NCI-H526 treated with DMSO at 0.1 percent for 48 hours (cell line): Measurements from ENCODE around the gene RFTN1.

Source experiments
- DNase-seq: peaks from one replicate; lab custom pipeline; 2025; lab: John Stamatoyannopoulos, UW

RFTN1 gene

GRCh38 chr3:16466822-16467221, 46.7 kb downstream of the RFTN1 start:
- DNase-seq = no peak

DNA sequence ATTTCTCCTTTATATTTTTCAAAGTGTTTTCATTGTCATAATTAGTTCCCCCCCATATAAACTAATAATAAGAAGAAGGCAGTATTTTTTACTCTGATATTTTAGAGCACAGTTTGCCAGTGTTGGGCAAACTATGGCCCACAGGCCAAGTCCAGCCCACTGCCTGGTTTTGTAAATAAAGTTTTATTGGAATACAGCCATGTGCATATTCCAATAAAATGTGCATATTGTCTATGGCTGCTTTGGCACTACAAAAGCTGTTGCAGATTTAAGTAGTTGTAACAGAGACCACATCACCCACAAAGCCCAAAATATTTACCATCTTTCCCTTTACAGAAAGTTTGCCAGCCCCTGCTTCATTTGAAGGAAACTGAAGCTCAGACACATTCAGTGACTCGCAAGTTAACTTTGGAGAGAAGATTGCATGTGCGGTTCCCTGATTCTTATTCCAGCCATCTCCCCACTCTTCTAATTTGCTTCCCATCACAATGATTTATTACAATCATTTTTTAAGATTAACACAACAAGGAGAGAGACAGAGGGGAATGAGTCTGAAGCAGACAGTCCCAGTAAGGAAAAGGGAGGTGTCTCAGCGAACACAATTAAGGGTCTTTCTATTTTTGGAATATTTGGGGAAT, 48.9 kb downstream of the RFTN1 start:
- no peak for DNase-seq

DNA sequence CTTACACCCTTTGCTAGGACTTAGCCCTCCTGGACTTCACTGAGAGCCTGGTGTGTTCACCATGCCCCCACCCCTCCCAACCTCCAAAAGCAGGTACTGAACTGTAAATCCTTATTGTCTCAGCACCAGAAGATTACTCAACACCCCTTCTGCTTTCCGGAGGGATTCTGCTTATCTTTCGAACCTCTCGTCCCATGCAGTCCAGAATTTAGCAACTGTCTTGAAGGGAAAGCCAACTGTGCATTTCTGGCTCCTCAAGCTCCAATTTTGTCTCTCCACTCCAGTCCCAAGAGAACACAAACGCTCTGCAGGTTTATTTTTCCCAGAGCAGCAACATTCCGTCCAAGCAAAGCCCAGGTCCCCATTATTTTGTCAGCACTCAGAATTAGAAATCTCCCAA, 49.6 kb downstream of the RFTN1 start:
- no peak for DNase-seq

DNA sequence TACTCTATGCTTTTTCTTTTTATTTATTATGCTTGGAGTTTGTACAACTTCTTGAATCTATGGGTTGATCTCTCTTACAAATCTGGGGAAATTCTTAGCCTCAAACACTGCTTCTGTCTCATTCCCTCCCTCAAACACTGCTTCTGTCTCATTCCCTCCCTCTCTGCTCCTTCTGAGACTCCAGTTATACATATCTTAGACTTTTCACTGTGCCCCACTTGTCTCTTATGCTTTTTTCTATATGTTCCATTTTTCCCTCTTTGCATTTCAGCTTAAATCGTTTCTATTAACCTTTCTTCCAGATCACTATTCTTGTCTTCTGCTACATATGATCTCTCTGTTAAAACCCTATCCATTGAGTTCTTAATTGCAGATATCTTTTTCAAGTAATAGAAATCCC, 50.4 kb downstream of the RFTN1 start:
- no peak for DNase-seq

DNA sequence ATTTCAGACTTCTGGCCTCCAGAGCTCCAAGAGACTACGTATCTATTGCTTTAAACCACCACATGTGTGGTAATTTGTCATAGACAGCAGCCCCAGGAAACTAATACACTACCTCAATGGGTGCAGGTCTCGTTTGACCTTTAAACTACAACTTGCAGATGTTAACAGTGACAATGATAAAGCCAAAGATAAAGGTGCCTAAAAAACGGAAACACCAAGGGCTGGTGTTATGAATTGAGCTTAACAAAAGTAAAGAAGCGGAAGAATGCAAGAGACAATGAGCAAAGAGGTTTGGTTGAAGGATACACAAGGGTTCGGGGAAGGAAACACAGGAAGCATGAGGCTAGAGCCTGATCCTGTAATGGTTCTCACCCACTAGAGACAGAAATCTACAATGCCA, 50.8 kb downstream of the RFTN1 start:
- no peak for DNase-seq

DNA sequence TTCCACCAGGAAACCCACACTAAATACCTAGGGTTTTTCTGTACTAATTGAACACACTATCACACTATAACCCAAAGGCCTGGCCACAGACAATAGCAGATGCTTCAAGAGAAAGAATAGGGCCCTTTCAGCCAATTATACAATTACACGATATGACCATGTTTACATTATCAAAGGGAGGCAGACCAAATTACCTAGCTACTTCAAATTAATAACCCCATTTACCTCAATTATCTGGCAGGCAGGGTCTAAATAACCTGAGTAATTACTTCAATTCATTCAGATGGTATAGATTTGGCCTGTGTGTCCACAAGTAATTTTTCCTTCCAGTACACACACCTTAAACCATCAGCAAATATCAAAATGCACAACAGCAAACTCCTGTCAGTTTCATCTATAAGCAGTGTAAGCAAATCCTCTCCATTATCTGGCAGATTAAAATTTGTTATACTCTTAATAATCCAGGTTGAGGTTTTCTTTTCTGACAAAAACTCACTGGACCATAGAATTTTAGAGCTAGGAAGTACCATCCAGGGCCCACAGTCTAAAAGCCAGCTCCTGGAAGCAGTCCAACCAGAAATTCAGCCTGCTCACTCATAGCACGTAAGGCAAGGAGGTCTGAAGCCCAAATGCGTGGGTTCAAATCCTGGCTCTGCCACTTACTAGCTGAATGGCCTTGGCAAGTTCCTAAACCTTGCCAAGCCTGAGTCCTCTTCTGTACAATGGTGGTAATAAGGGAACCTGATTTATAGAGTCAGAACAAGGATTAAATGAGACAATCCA, 51.8 kb downstream of the RFTN1 start:
- no peak for DNase-seq

DNA sequence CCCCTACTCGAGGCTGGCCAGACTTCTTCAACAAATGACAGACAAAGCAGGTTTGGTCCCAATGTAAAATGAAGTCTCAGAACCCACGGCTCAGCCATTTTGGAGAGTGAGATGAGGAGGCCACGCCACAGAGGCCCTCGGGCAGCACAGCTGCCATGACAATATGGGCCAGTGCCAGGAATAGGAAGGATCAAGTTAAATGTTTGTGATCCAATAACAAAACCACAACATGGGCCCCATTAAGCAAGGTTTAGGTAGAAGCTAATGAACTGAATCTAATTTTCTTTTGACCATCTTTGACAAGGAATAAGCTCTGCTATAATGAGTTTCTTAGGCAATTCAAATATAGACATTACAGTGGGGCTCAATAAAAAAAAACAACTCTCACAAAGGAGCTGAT, 52.6 kb downstream of the RFTN1 start:
- no peak for DNase-seq

GRCh38 chr3:16460273-16460672, 53.2 kb downstream of the RFTN1 start:
- no peak for DNase-seq

GRCh38 chr3:16456784-16457415, 56.6 kb downstream of the RFTN1 start:
- DNase-seq = no peak

DNA sequence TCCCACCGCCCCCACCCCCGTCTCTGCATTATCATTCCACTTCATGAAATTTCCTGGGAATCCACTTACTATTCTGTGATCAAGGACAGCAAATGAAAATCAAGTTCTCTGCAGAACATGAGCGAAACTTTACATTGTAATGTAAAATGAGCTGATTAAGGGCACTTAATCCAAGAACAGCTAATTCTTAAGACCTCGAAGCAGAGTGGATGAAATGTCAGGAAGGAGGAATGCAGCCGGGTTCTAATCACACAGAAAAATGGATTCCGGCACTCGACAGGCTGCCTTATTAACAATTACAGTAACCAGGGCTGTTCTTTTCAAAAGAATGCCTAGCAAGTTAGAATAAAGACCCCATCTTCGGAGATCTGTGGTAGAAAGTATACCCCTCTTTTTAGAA, 57.5 kb downstream of the RFTN1 start:
- DNase-seq = no peak

GRCh38 chr3:16455001-16455400, 58.5 kb downstream of the RFTN1 start:
- no peak for DNase-seq

- no peak for DNase-seq
Measured at GRCh38 chr3:16452261-16452660, 61.2 kb downstream of the RFTN1 start.

- DNase-seq = no peak
Measured at GRCh38 chr3:16449369-16449768, 64.1 kb downstream of the RFTN1 start.

- DNase-seq = no peak
Measured at GRCh38 chr3:16448639-16449070, 64.8 kb downstream of the RFTN1 start.

GRCh38 chr3:16447135-16447534, 66.4 kb downstream of the RFTN1 start:
- peak; percentile 16 for DNase-seq

GRCh38 chr3:16444344-16444743, 69.2 kb downstream of the RFTN1 start:
- DNase-seq = no peak

- DNase-seq = no peak
Measured at GRCh38 chr3:16442730-16443129, 70.8 kb downstream of the RFTN1 start.

- peak; percentile 74 for DNase-seq
Measured at GRCh38 chr3:16441371-16441875, 72.1 kb downstream of the RFTN1 start.

GRCh38 chr3:16439848-16440708, 73.4 kb downstream of the RFTN1 start:
- DNase-seq = no peak

GRCh38 chr3:16439163-16439847, 74.2 kb downstream of the RFTN1 start:
- DNase-seq = no peak

GRCh38 chr3:16437640-16438039, 75.9 kb downstream of the RFTN1 start:
- DNase-seq = no peak
